VCaP (cell line): ENCODE measurements around the gene SCN8A.

Experiments
- H3K27ac ChIP-seq: fragments of 450-650 bp; 2 replicates; pipeline ENCODE4 v1.5.1; 2017
- CTCF ChIP-seq: fragments of 450-650 bp; conservative IDR thresholded peaks from 2 replicates; pipeline ENCODE4 v1.5.1; 2017; ENCODE audit warnings: mild to moderate bottlenecking, moderate library complexity

The SCN8A gene

GRCh38 chr12:51591016-51591901 is at the start of gene SCN8A:
TSS of gene SCN8A (plus strand) at chr12:51591233. CDS start at chr12:51662818, 71,585 bp downstream.
- no peak; the same call in 1 of the 2 replicates for TF ChIP-seq CTCF
- peak within 1 kb of the TSS; percentile 88 for H3K27ac ChIP-seq

DNA sequence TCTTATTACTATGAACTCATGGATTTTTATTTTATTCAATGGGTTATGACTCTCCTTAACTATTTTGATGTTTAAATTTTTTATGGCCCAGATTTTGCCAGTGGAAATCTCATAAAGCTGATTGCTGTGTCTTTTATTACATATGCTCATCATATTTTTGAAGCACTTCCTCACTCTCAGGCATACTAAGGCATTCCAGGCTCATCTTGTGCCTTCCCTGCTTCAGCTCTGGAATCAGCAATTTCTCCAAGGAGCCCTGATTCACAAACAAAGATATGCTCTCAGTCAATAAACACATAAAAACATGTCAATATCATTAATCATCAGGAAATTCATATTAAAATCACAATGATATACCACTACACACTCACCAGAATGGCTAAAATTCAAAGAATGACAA is 44.9 kb upstream of the SCN8A start:
- H3K27ac ChIP-seq, result no peak overlapping the region
- TF ChIP-seq CTCF, result no peak

DNA sequence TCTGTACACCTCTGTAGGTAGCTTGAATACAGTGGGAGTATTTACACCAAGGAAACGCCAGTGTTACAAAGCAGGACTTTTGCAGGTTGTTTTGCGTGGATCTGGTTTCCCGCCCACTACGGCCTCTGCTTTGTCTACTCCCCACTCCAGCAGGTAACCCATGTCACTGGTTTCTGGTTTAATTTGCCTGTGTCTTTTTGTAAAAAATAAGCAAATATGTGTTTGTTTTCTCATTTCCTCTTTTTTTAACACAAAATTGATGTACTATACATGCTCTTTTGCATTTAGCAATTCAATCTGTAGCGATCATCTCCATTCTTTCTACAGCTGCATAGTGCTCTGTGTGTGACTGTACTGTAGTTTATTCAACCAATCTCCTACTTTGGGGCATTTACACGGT is 43.4 kb upstream of the SCN8A start:
- H3K27ac ChIP-seq, result no peak overlapping the region
- no peak for TF ChIP-seq CTCF

DNA sequence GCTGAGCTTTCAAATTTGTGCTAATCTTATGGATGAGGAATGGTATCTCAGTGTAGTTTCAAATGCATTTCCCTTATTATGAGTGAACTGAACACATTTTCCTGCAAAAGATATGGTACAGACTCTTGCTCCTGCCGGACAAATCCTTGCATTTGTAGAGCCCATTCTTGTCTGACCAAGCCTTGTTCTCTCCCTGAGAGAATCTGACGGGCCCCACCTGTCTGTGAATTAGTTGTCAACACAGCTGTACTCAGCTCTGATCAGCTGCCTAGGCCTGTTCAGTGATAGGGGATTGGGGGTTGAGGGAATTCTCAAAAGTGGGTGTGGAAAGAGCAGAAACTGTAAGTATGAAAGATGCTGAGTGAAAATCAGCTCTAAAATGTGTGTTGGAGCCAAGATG is 42.8 kb upstream of the SCN8A start:
- no peak for TF ChIP-seq CTCF
- H3K27ac ChIP-seq, result no peak overlapping the region

DNA sequence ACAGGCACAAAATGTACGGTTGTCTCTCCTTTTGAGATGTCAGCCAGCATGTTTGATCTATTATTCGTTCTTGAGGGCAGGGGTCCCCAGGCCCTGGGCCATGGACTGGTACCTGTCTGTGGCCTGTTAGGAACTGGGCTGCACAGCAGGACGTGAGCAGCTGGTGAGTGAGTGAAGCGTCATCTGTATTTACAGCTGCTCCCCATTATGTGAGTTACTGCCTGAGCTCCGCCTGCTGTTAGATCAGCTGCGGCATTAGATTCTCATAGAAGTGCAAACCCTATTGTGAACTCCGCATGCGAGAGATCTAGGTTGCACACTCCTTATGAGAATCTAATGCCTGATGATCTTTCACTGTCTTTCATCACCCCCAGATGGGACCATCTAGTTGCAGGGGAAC is 41.4 kb upstream of the SCN8A start:
- no peak for TF ChIP-seq CTCF
- H3K27ac ChIP-seq, result no peak overlapping the region

DNA sequence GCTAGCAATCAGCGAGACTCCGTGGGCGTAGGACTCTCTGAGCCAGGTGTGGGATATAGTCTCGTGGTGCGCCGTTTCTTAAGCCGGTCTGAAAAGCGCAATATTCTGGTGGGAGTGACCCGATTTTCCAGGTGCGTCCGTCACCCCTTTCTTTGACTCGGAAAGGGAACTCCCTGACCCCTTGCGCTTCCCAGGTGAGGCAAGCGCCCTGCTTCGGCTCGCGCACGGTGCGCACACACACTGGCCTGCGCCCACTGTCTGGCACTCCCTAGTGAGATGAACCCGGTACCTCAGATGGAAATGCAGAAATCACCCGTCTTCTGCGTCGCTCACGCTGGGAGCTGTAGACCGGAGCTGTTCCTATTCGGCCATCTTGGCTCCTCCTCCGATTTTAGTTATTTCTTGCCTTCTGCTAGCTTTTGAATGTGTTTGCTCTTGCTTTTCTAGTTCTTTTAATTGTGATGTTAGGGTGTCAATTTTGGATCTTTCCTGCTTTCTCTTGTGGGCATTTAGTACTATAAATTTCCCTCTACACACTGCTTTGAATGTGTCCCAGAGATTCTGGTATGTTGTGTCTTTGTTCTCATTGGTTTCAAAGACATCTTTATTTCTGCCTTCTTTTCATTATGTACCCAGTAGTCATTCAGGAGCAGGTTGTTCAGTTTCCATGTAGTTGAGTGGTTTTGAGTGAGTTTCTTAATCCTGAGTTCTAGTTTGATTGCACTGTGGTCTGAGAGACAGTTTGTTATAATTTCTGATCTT is 22.6 kb upstream of the SCN8A start:
- peak overlapping the region; percentile 67 for H3K27ac ChIP-seq

DNA sequence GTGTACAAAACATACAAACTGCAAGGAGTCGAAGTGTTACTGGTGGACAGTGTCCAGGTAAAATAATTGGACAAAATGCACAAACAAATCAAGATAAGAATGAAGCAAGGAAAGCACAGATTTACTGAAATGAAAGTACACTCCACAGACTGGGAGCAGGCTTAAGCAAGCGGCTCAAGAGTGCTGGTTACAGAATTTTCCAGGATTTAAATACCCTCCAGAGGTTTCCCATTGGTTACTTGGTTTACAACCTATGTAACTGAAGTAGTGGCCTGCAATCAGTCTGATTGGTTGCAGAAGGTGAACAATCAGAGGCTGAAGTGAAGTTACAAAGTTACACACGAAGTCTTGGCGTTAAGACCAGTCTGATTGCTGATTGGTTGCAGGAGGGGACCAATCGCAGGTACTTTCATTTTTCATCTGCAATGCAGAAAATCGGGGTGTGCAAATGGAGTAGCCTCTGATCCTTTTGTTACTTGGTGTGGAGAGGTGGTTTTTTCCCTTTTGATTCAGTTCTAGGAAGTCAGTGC is 11.6 kb upstream of the SCN8A start:
- TF ChIP-seq CTCF, result no peak
- H3K27ac ChIP-seq, result no peak overlapping the region

GRCh38 chr12:51589060-51589459 is 2.0 kb upstream of the SCN8A start:
- H3K27ac ChIP-seq, result peak overlapping the region; percentile 88
- TF ChIP-seq CTCF, result no peak
